HG03432 (cell line): ENCODE measurements around the gene ITGBL1.

Experiments
- ATAC-seq: cut with Tn5 transposase; IDR thresholded peaks from one replicate; pipeline ENCODE4 v1.9.1; 2021; ENCODE audit warnings: mild to moderate bottlenecking, moderate library complexity; ENCODE audit not compliant: unreplicated experiment

ITGBL1 gene

GRCh38 chr13:101452519-101453485 is at the start of gene ITGBL1:
ITGBL1 (plus strand) TSS chr13:101452675; CDS start chr13:101452834, 159 bp downstream.
- ATAC-seq = peak; percentile 90

- ATAC-seq = no peak
Observed at GRCh38 chr13:101406791-101407190, 45.7 kb upstream of the ITGBL1 start.

- ATAC-seq = no peak
Observed at GRCh38 chr13:101408154-101408553, 44.3 kb upstream of the ITGBL1 start.

- ATAC-seq = no peak
Observed at GRCh38 chr13:101408992-101409656, 43.4 kb upstream of the ITGBL1 start.

- ATAC-seq = no peak
Observed at GRCh38 chr13:101412076-101412475, 40.4 kb upstream of the ITGBL1 start.

GRCh38 chr13:101415358-101416174 is 36.9 kb upstream of the ITGBL1 start:
- ATAC-seq = peak; percentile 61

- ATAC-seq = peak; percentile 55
Observed at GRCh38 chr13:101416181-101417042, 36.1 kb upstream of the ITGBL1 start, which contains the start of gene NALCN. NALCN (minus strand) TSS chr13:101416508; CDS start chr13:101399126, 17,382 bp downstream.

- ATAC-seq = no peak
Observed at GRCh38 chr13:101417043-101417406, 35.5 kb upstream of the ITGBL1 start.

GRCh38 chr13:101417501-101417900 is 35.0 kb upstream of the ITGBL1 start:
- ATAC-seq = no peak

- ATAC-seq = no peak
Observed at GRCh38 chr13:101423872-101424271, 28.6 kb upstream of the ITGBL1 start.

GRCh38 chr13:101424381-101425155 is 27.9 kb upstream of the ITGBL1 start:
- no peak for ATAC-seq

GRCh38 chr13:101425156-101425471 is 27.4 kb upstream of the ITGBL1 start:
- no peak for ATAC-seq

GRCh38 chr13:101425623-101426022 is 26.9 kb upstream of the ITGBL1 start:
- no peak for ATAC-seq

- ATAC-seq = no peak
Observed at GRCh38 chr13:101429733-101430132, 22.7 kb upstream of the ITGBL1 start.

GRCh38 chr13:101433895-101434294 is 18.6 kb upstream of the ITGBL1 start:
- ATAC-seq = no peak

- no peak for ATAC-seq
Observed at GRCh38 chr13:101434486-101434885, 18.0 kb upstream of the ITGBL1 start.

- ATAC-seq = no peak
Observed at GRCh38 chr13:101447852-101448251, 4.6 kb upstream of the ITGBL1 start.

GRCh38 chr13:101449790-101450748 is 2.4 kb upstream of the ITGBL1 start:
- no peak for ATAC-seq
